Bronchial epithelial cell (primary cell): ENCODE measurements around the gene FARS2. TPM values are rescaled to one million over a fixed set of nuclear protein-coding genes. Genes with fewer than 3 reads are reported as not detected.

Experiments
- DNase-seq: peaks from one replicate; pipeline ENCODE4 v3.0.0-alpha.2; 2010; ENCODE audit warnings: low read depth
- FAIRE-seq: peaks from 2 replicates; lab custom pipeline; 2011; peaks lifted over from hg19 to GRCh38; lab: Jason Lieb, UNC
- H3K27me3 ChIP-seq: 2 replicates; pipeline ENCODE4 v1.5.1; 2011; ENCODE audit warnings: low read length; ENCODE audit not compliant: control insufficient read depth, insufficient read depth
- H3K36me3 ChIP-seq: 2 replicates; pipeline ENCODE4 v1.5.1; 2011; ENCODE audit warnings: low read length; ENCODE audit not compliant: control insufficient read depth, insufficient read depth
- H3K4me3 ChIP-seq: 2 replicates; pipeline ENCODE4 v1.5.1; 2011; ENCODE audit warnings: mild to moderate bottlenecking, low read depth, low read length, control low read depth
- CTCF ChIP-seq: IDR thresholded peaks from 2 replicates; pipeline ENCODE4 v1.5.1; 2011; ENCODE audit warnings: mild to moderate bottlenecking, moderate library complexity, low read length, control low read depth, inconsistent platforms; ENCODE audit not compliant: insufficient read depth, severe bottlenecking
- total RNA-seq: library from RNA; depleted of rRNA; stranded (reverse); fragments of >200 nt; gene quantifications from 2 replicates; pipeline ENCODE4 v1.2.1, GENCODE V29; 2014

The FARS2 gene
- total RNA-seq, 1 donor from 2014 or later: 27.4 TPM

GRCh38 chr6:5325173-5325572, 63.9 kb downstream of the FARS2 start:
- no peak overlapping the region for H3K4me3 ChIP-seq
- DNase-seq (no peak), FAIRE-seq (no peak)
- no peak for TF ChIP-seq CTCF
- H3K36me3 ChIP-seq: no peaks in the 10 kb centered on the region
- H3K27me3 ChIP-seq: no peaks in the 10 kb centered on the region

GRCh38 chr6:5326022-5326641, 64.8 kb downstream of the FARS2 start:
- FAIRE-seq (peak; percentile 93), DNase-seq (no peak)
- Histone ChIP-seq H3K27me3 (no peaks in the 10 kb centered on the region), H3K36me3 (no peaks in the 10 kb centered on the region), H3K4me3 (no peak overlapping the region)
- no peak for TF ChIP-seq CTCF

GRCh38 chr6:5328800-5329199, 67.5 kb downstream of the FARS2 start:
- TF ChIP-seq CTCF: no peak
- no peak overlapping the region for H3K4me3 ChIP-seq
- no peaks in the 10 kb centered on the region for H3K27me3 ChIP-seq
- no peak for FAIRE-seq
- DNase-seq: no peak
- H3K36me3 ChIP-seq: no peaks in the 10 kb centered on the region

GRCh38 chr6:5331845-5332442, 70.6 kb downstream of the FARS2 start:
- Histone ChIP-seq H3K27me3 (no peaks in the 10 kb centered on the region), H3K4me3 (no peak overlapping the region), H3K36me3 (no peaks in the 10 kb centered on the region)
- no peak for FAIRE-seq
- no peak for DNase-seq
- no peak for TF ChIP-seq CTCF

- DNase-seq (peak; percentile 33), FAIRE-seq (peak; percentile 75)
- no peaks in the 10 kb centered on the region for H3K36me3 ChIP-seq
- no peak for TF ChIP-seq CTCF
- no peak overlapping the region for H3K4me3 ChIP-seq
- H3K27me3 ChIP-seq: no peaks in the 10 kb centered on the region
These were observed 72.3 kb downstream of the FARS2 start for GRCh38 chr6:5333658-5334057.

GRCh38 chr6:5334341-5334740, 73.0 kb downstream of the FARS2 start:
- FAIRE-seq: no peak
- Histone ChIP-seq H3K4me3 (no peak overlapping the region), H3K36me3 (no peaks in the 10 kb centered on the region), H3K27me3 (no peaks in the 10 kb centered on the region)
- no peak for TF ChIP-seq CTCF
- DNase-seq: no peak
